Endothelial cell of umbilical vein (primary cell): ENCODE measurements around the gene SETBP1. TPM values are rescaled to one million over a fixed set of nuclear protein-coding genes. Genes with fewer than 3 reads are reported as not detected.

ENCODE experiments used
- BruUV-seq: library from RNA; stranded (reverse); fragments of 400-500 nt; replicated peaks from 2 replicates; lab custom pipeline; 2021; lab: Mats Ljungman, UMichigan
- CTCF ChIA-PET: fragments of 300-600, 350-600 bp; sonication (Branson Sonifier 250); formaldehyde crosslinking; loops from one replicate; lab custom pipeline; 2021; ENCODE audit warnings: antibody characterized with exemption, inconsistent platforms; lab: Charles Lee
- POLR2A ChIA-PET: fragments of 300-600, 350-600 bp; sonication (Branson Sonifier 250); formaldehyde crosslinking; loops from one replicate; lab custom pipeline; 2021; ENCODE audit warnings: antibody characterized with exemption, inconsistent platforms; lab: Charles Lee
- DNase-seq: peaks from one replicate; pipeline ENCODE4 v3.0.0-alpha.2; 2011; ENCODE audit warnings: low read depth, low spot score
- FAIRE-seq: peaks from 2 replicates; lab custom pipeline; 2011; peaks lifted over from hg19 to GRCh38; lab: Jason Lieb, UNC
- H2AFZ ChIP-seq: 2 replicates; pipeline ENCODE4 v1.6.0; 2012; ENCODE audit warnings: low read depth, low read length, control low read depth, inconsistent platforms
- H3K27ac ChIP-seq: 2 replicates; pipeline ENCODE4 v1.5.1; 2011; ENCODE audit warnings: low read depth, mild to moderate bottlenecking, control low read depth, low read length, moderate library complexity; ENCODE audit not compliant: insufficient read depth
- H3K27me3 ChIP-seq, 2 experiments: 2 replicates each; pipeline versions ENCODE4 v1.6.0 to v1.6.1; 2011; ENCODE audit warnings: low read length in 2 of 2, mixed read lengths in 1 of 2; ENCODE audit not compliant: control insufficient read depth in 2 of 2, insufficient read depth in 2 of 2
- H3K36me3 ChIP-seq, 2 experiments: 2 replicates in 1 of 2; 3 replicates in 1 of 2; pipeline ENCODE4 v1.5.1; 2011; ENCODE audit warnings: low read length in 2 of 2, mild to moderate bottlenecking in 1 of 2, moderate library complexity in 1 of 2; ENCODE audit not compliant: control insufficient read depth in 2 of 2, insufficient read depth in 2 of 2; ENCODE audit errors: extremely low read depth in 1 of 2
- H3K4me1 ChIP-seq: 3 replicates; pipeline ENCODE4 v1.5.1; 2011; ENCODE audit warnings: mild to moderate bottlenecking, low read length; ENCODE audit not compliant: control insufficient read depth, insufficient read depth; ENCODE audit errors: extremely low read depth
- H3K4me2 ChIP-seq: 2 replicates; pipeline ENCODE4 v1.6.1; 2011; ENCODE audit warnings: low read length, control low read depth, mixed read lengths; ENCODE audit not compliant: insufficient read depth
- H3K4me3 ChIP-seq, 3 experiments: fragments of 200-600 bp in 1 of 3; sonication (generic), shearing (Covaris generic) in 1 of 3; replicated peaks in 1 of 3; 2 replicates each; pipeline ENCODE4 v1.5.1; 2011 to 2016; ENCODE audit warnings: control low read depth in 3 of 3, low read length in 3 of 3, mild to moderate bottlenecking in 2 of 3, inconsistent platforms in 1 of 3, low read depth in 1 of 3, moderate library complexity in 1 of 3; ENCODE audit not compliant: insufficient read depth in 1 of 3
- H3K79me2 ChIP-seq: 2 replicates; pipeline ENCODE4 v1.6.0; 2012; ENCODE audit warnings: low read length, inconsistent platforms; ENCODE audit not compliant: control insufficient read depth, insufficient read depth
- H3K9ac ChIP-seq: replicated peaks from 2 replicates; pipeline ENCODE3; 2011; ENCODE audit warnings: low read length, control low read depth; ENCODE audit not compliant: insufficient read depth; ENCODE audit errors: extremely low read depth
- H3K9me1 ChIP-seq: replicated peaks from 3 replicates; pipeline ENCODE4 v1.6.0; 2011; ENCODE audit warnings: mild to moderate bottlenecking, low read length; ENCODE audit not compliant: control insufficient read depth, insufficient read depth; ENCODE audit errors: extremely low read depth
- H3K9me3 ChIP-seq: replicated peaks from 2 replicates; pipeline ENCODE4 v1.5.1; 2012; ENCODE audit warnings: low read length, inconsistent platforms; ENCODE audit not compliant: control insufficient read depth, insufficient read depth
- H4K20me1 ChIP-seq: replicated peaks from 2 replicates; pipeline ENCODE3; 2011; ENCODE audit warnings: mild to moderate bottlenecking, low read length; ENCODE audit not compliant: control insufficient read depth, insufficient read depth; ENCODE audit errors: extremely low read depth
- CTCF ChIP-seq, 2 donors: IDR thresholded peaks; 1 replicate in 1 of 2; 2 replicates in 1 of 2; pipeline ENCODE4 v1.5.1; 2011; ENCODE audit warnings: low read length in 2 of 2, mild to moderate bottlenecking in 2 of 2, moderate library complexity in 2 of 2, control low read depth in 1 of 2, inconsistent platforms in 1 of 2, low read depth in 1 of 2; ENCODE audit not compliant: insufficient read depth in 1 of 2; ENCODE audit errors: extremely low read depth in 1 of 2
- EZH2 ChIP-seq: IDR thresholded peaks from 2 replicates; pipeline ENCODE4 v1.6.1; 2012; ENCODE audit warnings: borderline replicate concordance, low read depth, mild to moderate bottlenecking, moderate library complexity, low read length, inconsistent platforms; ENCODE audit not compliant: severe bottlenecking
- FOS ChIP-seq: IDR thresholded peaks from 2 replicates; pipeline ENCODE4 v1.6.1; 2011; ENCODE audit warnings: mild to moderate bottlenecking, low read length, moderate library complexity, borderline replicate concordance; ENCODE audit not compliant: insufficient read depth
- GATA2 ChIP-seq: IDR thresholded peaks from 2 replicates; pipeline ENCODE4 v1.7.0; 2011; ENCODE audit warnings: low read depth, mild to moderate bottlenecking, moderate library complexity, mixed read lengths, low read length; ENCODE audit not compliant: insufficient read length, insufficient read depth
- JUN ChIP-seq: IDR thresholded peaks from 2 replicates; pipeline ENCODE4 v1.6.1; 2011; ENCODE audit warnings: borderline replicate concordance, low read depth; ENCODE audit not compliant: insufficient read length, insufficient read depth
- MAX ChIP-seq: IDR thresholded peaks from 2 replicates; pipeline ENCODE4 v1.6.1; 2011; ENCODE audit not compliant: insufficient read depth, insufficient read length
- MYC ChIP-seq: IDR thresholded peaks from one replicate; pipeline ENCODE4 v1.6.1; 2011; ENCODE audit warnings: mild to moderate bottlenecking, low read depth, low read length
- POLR2A ChIP-seq: IDR thresholded peaks from 2 replicates; pipeline ENCODE4 v1.6.1; 2012; ENCODE audit warnings: low read depth, mild to moderate bottlenecking, control low read depth, low read length
- POLR2AphosphoS5 ChIP-seq: IDR thresholded peaks from 2 replicates; pipeline ENCODE4 v1.6.1; 2012; ENCODE audit warnings: low read depth, mild to moderate bottlenecking, control low read depth, low read length, moderate library complexity; ENCODE audit not compliant: insufficient read depth
- dilution Hi-C: fragments of 300-500 bp; cut with MboI; formaldehyde crosslinking; loops from one replicate; pipeline ENCODE4 v1.15.0; 2019; ENCODE audit warnings: low sequenced_read_pairs; ENCODE audit not compliant: extremely low pct_ligation_motif_present
- intact Hi-C: fragments of 100-400 bp; cut with micrococcal nuclease; formaldehyde crosslinking; loops from one replicate; pipeline ENCODE4 v1.10.0; 2022
- polyA plus RNA-seq, 4 experiments: library from polyadenylated mRNA; depleted of rRNA in 3 of 4; stranded (reverse) in 3 of 4; unstranded in 1 of 4; fragments of >200 nt; gene quantifications; 2 replicates each; pipeline versions ENCODE4 v1.2.1 to v1.2.3, GENCODE V29; 2011 to 2012; ENCODE audit warnings: missing spikeins in 1 of 4
- total RNA-seq: library from RNA; stranded (reverse); gene quantifications from 2 replicates; pipeline ENCODE4 v1.2.3, GENCODE V29; 2021

The SETBP1 gene
- total and polyA plus RNA-seq, 2 donors (not counting 3 experiments of a cell fraction or from before 2014, with no cell fraction given) = 0.76 to 3.1 TPM

- POLR2A ChIA-PET = no interaction called here
- H3K9me1 ChIP-seq = no peaks in the 10 kb centered on the region
- no peak overlapping the region for H3K9ac ChIP-seq
- no peak overlapping the region for H3K4me3 ChIP-seq
- no peaks in the 10 kb centered on the region for H3K36me3 ChIP-seq
- H2AFZ ChIP-seq = no peak overlapping the region
- no TSS peak for BruUV-seq
- H3K27me3 ChIP-seq = no peaks in the 10 kb centered on the region
- no peak overlapping the region for H3K27ac ChIP-seq
- FAIRE-seq (no peak), DNase-seq (no peak)
- no peaks in the 10 kb centered on the region for H3K79me2 ChIP-seq
- intact Hi-C loops (no loop called here), dilution Hi-C loops (no loop called here)
- CTCF ChIA-PET = no interaction called here
- H3K4me1 ChIP-seq = no peaks in the 10 kb centered on the region
- no peak overlapping the region for H3K4me2 ChIP-seq
- TF ChIP-seq CTCF (IDR thresholded peaks at IDR 0.05; ENCODE audit: extremely low read depth in 1 of 2, insufficient read depth in 1 of 2, low read depth in 1 of 2, low read length in 2 of 2) (no peak), JUN (no peak), MAX (no peak), FOS (no peak), GATA2 (no peak), EZH2 (no peak), POLR2AphosphoS5 (no peak), MYC (no peak), POLR2A (no peak)
- no peaks in the 10 kb centered on the region for H3K9me3 ChIP-seq
- no peaks in the 10 kb centered on the region for H4K20me1 ChIP-seq
Measured at GRCh38 chr18:45040879-45041278, 360.2 kb downstream of the SETBP1 start.
